Breast epithelium (tissue), 4 donors: ENCODE data around the gene GALNT2. TPM values are rescaled to one million over a fixed set of nuclear protein-coding genes. Genes with fewer than 3 reads are reported as not detected.
A peak's percentile ranks its signal among the peaks of the same experiment; 100 is the strongest.

Source experiments
- DNase-seq, 2 donors: peaks; one replicate each; pipeline ENCODE4 v3.0.0-alpha.2; 2019; ENCODE audit warnings: low spot score in 2 of 2
- H3K27ac ChIP-seq, 2 donors: fragments of 200-600 bp; sonication (generic) in 1 of 2; one replicate each; pipeline ENCODE4 v1.5.1; 2016 to 2019; ENCODE audit warnings: mild to moderate bottlenecking in 1 of 2
- H3K27me3 ChIP-seq, 2 donors: fragments of 200-600 bp; sonication (generic) in 1 of 2; one replicate each; pipeline versions ENCODE4 v1.5.1 to v1.6.0; 2017 to 2019; ENCODE audit warnings: control low read depth in 1 of 2, mild to moderate bottlenecking in 1 of 2
- H3K36me3 ChIP-seq: fragments of 200-600 bp; one replicate; pipeline ENCODE4 v1.5.1; 2019
- H3K4me1 ChIP-seq, 2 donors: fragments of 200-600 bp; sonication (generic); one replicate each; pipeline ENCODE4 v1.5.1; 2016 to 2019; ENCODE audit warnings: control low read depth in 1 of 2
- H3K4me3 ChIP-seq, 3 donors: fragments of 200-600 bp; sonication (generic); 1 replicate in 2 of 3; 2 replicates in 1 of 3; pipeline ENCODE4 v1.5.1; 2016 to 2019; ENCODE audit warnings: mild to moderate bottlenecking in 3 of 3, moderate library complexity in 2 of 3
- H3K9me3 ChIP-seq, 2 donors: fragments of 200-600 bp; sonication (generic) in 1 of 2; one replicate each; pipeline ENCODE4 v1.5.1; 2016 to 2019; ENCODE audit warnings: control low read depth in 1 of 2
- CTCF ChIP-seq, 3 donors: fragments of 450-650 bp; IDR thresholded peaks; one replicate each; pipeline ENCODE4 v1.5.1; 2016 to 2017; ENCODE audit warnings: antibody characterized with exemption in 3 of 3, mild to moderate bottlenecking in 3 of 3, moderate library complexity in 3 of 3
- POLR2A ChIP-seq: fragments of 450-650 bp; IDR thresholded peaks from one replicate; pipeline ENCODE4 v1.6.1; 2016; ENCODE audit warnings: antibody characterized with exemption, mild to moderate bottlenecking, moderate library complexity
- POLR2AphosphoS5 ChIP-seq, 3 donors: sonication (generic); formaldehyde crosslinking; IDR thresholded peaks; one replicate each; pipeline ENCODE4 v1.6.1; 2017; ENCODE audit warnings: antibody characterized with exemption in 3 of 3
- intact Hi-C: fragments of 100-400 bp; cut with DNase I; formaldehyde crosslinking; loops from one replicate; pipeline ENCODE4 v1.15.1; 2023; ENCODE audit warnings: low total_unique reads
- total RNA-seq, 3 donors: library from RNA; depleted of rRNA; stranded (reverse); fragments of >200 nt; gene quantifications; one replicate each; pipeline ENCODE4 v1.1.0, GENCODE V29; 2016

Gene GALNT2
- total RNA-seq, 3 donors from 2014 or later = 27.4 to 53.0 (median 42.6) TPM

DNA sequence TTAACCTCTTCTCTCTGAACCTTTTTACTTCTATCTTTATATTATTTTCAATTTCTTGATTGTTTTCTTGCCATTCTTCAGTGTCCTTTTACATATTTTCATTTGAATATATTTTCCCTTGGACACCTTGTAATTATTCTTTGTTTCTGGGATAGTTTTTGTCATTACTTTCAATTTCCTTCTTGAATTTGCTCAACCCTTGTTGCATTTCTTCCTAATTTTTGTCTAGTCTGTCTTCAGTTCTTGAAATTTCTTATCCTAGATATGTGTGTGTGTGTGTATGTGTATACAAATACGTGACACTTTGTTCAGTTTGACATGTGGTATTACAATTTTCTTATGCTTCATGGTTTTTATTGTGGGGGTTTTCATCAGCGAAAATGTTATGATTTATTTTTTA lies 1.9 kb upstream of the GALNT2 start:
- H3K4me3 ChIP-seq = no peak overlapping the region
- no peak for DNase-seq
- no peaks in the 10 kb centered on the region for H3K36me3 ChIP-seq
- H3K4me1 ChIP-seq = no peaks in the 10 kb centered on the region
- H3K27me3 ChIP-seq = no peaks in the 10 kb centered on the region
- no peaks in the 10 kb centered on the region for H3K9me3 ChIP-seq
- no peak for TF ChIP-seq CTCF (IDR thresholded peaks at IDR 0.05)
- no peak for TF ChIP-seq POLR2AphosphoS5 (IDR thresholded peaks at IDR 0.05)
- TF ChIP-seq POLR2A = no peak
- intact Hi-C loops = no loop called here
- no peak overlapping the region for H3K27ac ChIP-seq

DNA sequence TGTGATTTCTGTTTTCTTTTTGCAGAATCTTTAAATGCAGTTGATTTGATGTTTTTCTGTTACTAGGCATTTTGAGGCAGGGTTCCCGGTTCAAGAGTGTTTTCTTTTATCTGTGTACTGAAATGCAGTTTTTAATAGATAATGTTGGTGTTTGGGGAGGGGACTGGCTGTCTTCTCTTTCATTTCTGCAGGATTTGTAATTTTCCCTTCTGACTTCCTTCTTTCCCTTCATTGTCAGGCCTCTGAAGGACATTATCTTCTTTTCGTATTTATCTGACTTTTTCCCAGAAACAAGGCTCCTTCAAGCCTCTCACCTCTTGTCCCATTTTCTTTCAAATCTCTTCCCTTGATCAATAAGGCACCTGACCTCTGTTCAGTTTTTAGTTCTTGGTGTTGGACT lies 1.5 kb upstream of the GALNT2 start:
- Histone ChIP-seq H3K27ac (peak overlapping the region in 1 of 2 donors; percentile 78), H3K4me3 (no peak overlapping the region), H3K36me3 (no peaks in the 10 kb centered on the region), H3K27me3 (no peaks in the 10 kb centered on the region), H3K4me1 (no peaks in the 10 kb centered on the region), H3K9me3 (no peaks in the 10 kb centered on the region)
- DNase-seq = no peak
- intact Hi-C loops = no loop called here
- TF ChIP-seq CTCF (IDR thresholded peaks at IDR 0.05) (no peak), POLR2A (no peak), POLR2AphosphoS5 (IDR thresholded peaks at IDR 0.05) (no peak)

- DNase-seq = no peak
- intact Hi-C loops = no loop called here
- TF ChIP-seq POLR2AphosphoS5 (IDR thresholded peaks at IDR 0.05) (no peak), POLR2A (no peak), CTCF (IDR thresholded peaks at IDR 0.05) (no peak)
- H3K4me1 ChIP-seq = no peaks in the 10 kb centered on the region
- H3K27ac ChIP-seq = peak overlapping the region in 1 of 2 donors; percentile 78
- H3K27me3 ChIP-seq = no peaks in the 10 kb centered on the region
- peak overlapping the region; percentile 86 to 96 (median 90) for H3K4me3 ChIP-seq
- no peaks in the 10 kb centered on the region for H3K36me3 ChIP-seq
- H3K9me3 ChIP-seq = no peaks in the 10 kb centered on the region
Observed at GRCh38 chr1:230066031-230066430, 1.0 kb upstream of the GALNT2 start.

- peak overlapping the region; percentile 86 to 96 (median 90) for H3K4me3 ChIP-seq
- intact Hi-C loops = no loop called here
- peak in 1 of 2 donors; percentile 32 for DNase-seq
Observed at GRCh38 chr1:230067419-230067870, 407 bp downstream of the GALNT2 start.

More at GRCh38 chr1:230067419-230067870, 407 bp downstream of the GALNT2 start:
- Histone ChIP-seq H3K27ac (peak overlapping the region; percentile 84 to 97), H3K36me3 (no peaks in the 10 kb centered on the region), H3K9me3 (no peaks in the 10 kb centered on the region), H3K27me3 (no peaks in the 10 kb centered on the region), H3K4me1 (no peaks in the 10 kb centered on the region)
- TF ChIP-seq POLR2AphosphoS5 (IDR thresholded peaks at IDR 0.05) (no peak), CTCF (IDR thresholded peaks at IDR 0.05) (no peak), POLR2A (no peak)
